Activated naive CD4-positive, alpha-beta T cell treated with anti-CD3 and anti-CD28 coated beads, Interleukin-2, amount 50 U/mL, for 72 hours (primary cell): Measurements from ENCODE around the gene PSMB4. TPM values are rescaled to one million over a fixed set of nuclear protein-coding genes. Genes with fewer than 3 reads are reported as not detected.

ENCODE experiments used
- total RNA-seq, 2 donors: library from RNA; stranded (reverse); gene quantifications; one replicate each; pipeline ENCODE4 v1.2.3, GENCODE V29; 2022

Gene PSMB4
- total RNA-seq, 2 donors from 2014 or later = 318 to 462 TPM

Other genes with a start within 250 kb of the PSMB4 start
- 10 to 100 TPM in 1 of 2 donors, 1 to 10 TPM in 1; 6.9 to 18.5 TPM for gene TNFAIP8L2, start 242.9 kb upstream of the PSMB4 start, total RNA-seq
- 10 to 100 TPM in 1 of 2 donors, 1 to 10 TPM in 1; 3.8 to 36.1 TPM for gene LYSMD1, start 233.7 kb upstream of the PSMB4 start, total RNA-seq
- gene SCNM1, start 233.4 kb upstream of the PSMB4 start, total RNA-seq = 10 to 100 TPM; 62.3 to 83.9 TPM
- gene TMOD4, start 223.6 kb upstream of the PSMB4 start, total RNA-seq = under 1 TPM; 0.77 to 0.78 TPM
- 10 to 100 TPM; 61.3 to 67.0 TPM for gene VPS72, start 209.4 kb upstream of the PSMB4 start, total RNA-seq
- 100 to 1,000 TPM in 1 of 2 donors, 10 to 100 TPM in 1; 88.0 to 137 TPM for gene PIP5K1A, start 201.0 kb upstream of the PSMB4 start, total RNA-seq
- 100 to 1,000 TPM; 185 to 189 TPM for gene PSMD4, start 144.8 kb upstream of the PSMB4 start, total RNA-seq
- gene ZNF687, start 117.3 kb upstream of the PSMB4 start, total RNA-seq = 10 to 100 TPM; 28.0 to 29.0 TPM
- gene PI4KB, start 72.2 kb upstream of the PSMB4 start, total RNA-seq = 10 to 100 TPM; 55.0 to 75.3 TPM
- gene RFX5, start 52.3 kb upstream of the PSMB4 start, total RNA-seq = 10 to 100 TPM; 56.9 to 61.3 TPM
- gene SELENBP1, start 26.9 kb upstream of the PSMB4 start, total RNA-seq = not detected
- 100 to 1,000 TPM in 1 of 2 donors, 10 to 100 TPM in 1; 89.5 to 104 TPM for gene POGZ, start 59.9 kb downstream of the PSMB4 start, total RNA-seq
- 1 to 10 TPM; 2.6 to 3.2 TPM for gene CGN, start 111.8 kb downstream of the PSMB4 start, total RNA-seq
- gene TUFT1, start 140.7 kb downstream of the PSMB4 start, total RNA-seq = 1 to 10 TPM; 5.1 to 5.6 TPM
- gene SNX27, start 212.5 kb downstream of the PSMB4 start, total RNA-seq = 10 to 100 TPM; 24.3 to 34.4 TPM